ENCODE data around the gene USP21.

USP21 gene

DNA sequence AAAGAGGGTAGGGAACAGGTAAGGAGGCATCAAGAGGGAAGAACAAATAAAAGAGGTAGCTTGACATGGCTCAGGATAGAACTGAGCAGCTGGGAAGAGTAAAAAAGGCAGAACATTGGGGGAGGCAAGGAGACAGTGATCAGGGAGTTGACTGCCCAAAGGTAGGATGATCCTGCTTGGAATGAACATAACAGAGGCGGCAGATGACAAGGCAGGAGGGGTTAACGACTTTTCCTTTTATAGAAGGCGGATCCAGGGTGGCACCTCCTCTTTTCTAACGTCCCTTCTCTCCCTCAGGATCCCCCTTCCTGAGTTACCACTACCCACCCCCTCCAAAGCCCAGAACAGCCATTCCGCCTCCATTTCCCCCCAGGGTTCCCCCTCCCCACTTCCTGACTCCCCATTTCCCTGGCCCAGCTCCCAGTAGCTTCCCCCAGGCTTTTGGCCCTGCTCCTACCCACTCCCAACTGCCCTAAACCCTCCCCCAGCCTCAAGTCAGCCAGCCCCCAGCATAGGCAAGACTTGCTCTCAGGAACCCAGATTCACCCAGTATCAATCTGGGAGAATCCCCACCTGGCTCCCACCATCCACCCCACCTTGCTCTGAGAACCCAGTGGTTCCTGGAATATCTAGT is 40.3 kb downstream of the USP21 start:
- no peak overlapping the region for H3K27ac ChIP-seq
- TF ChIP-seq CTCF (conservative IDR thresholded peaks at IDR 0.05) (no peak), ZFX (IDR thresholded peaks at IDR 0.05) (no peak)

GRCh38 chr1:161200421-161200991 is 41.2 kb downstream of the USP21 start:
- peak overlapping the region; percentile 88; the same call in 1 of the 2 replicates for H3K27ac ChIP-seq
- TF ChIP-seq CTCF (conservative IDR thresholded peaks at IDR 0.05) = no peak
- no peak for TF ChIP-seq ZFX (IDR thresholded peaks at IDR 0.05)

- H3K27ac ChIP-seq = peak overlapping the region; percentile 88
Measured at GRCh38 chr1:161200992-161201835, 41.9 kb downstream of the USP21 start.

GRCh38 chr1:161201836-161202712 is 42.8 kb downstream of the USP21 start, which contains the start of gene NDUFS2:
Gene NDUFS2, plus strand, starts transcription at chr1:161202367. Its CDS starts 19 bp downstream, at chr1:161202386.
- TF ChIP-seq CTCF (conservative IDR thresholded peaks at IDR 0.05) (no peak; the same call in 1 of the 2 replicates), ZFX (IDR thresholded peaks at IDR 0.05) (peak; percentile 57; the same call in 1 of the 2 replicates)

More at GRCh38 chr1:161200992-161201835, 41.9 kb downstream of the USP21 start:
- TF ChIP-seq ZFX (IDR thresholded peaks at IDR 0.05) (no peak), CTCF (conservative IDR thresholded peaks at IDR 0.05) (no peak)

GRCh38 chr1:161206411-161207140 is 47.3 kb downstream of the USP21 start:
- TF ChIP-seq CTCF (conservative IDR thresholded peaks at IDR 0.05) (no peak), ZFX (IDR thresholded peaks at IDR 0.05) (no peak)
- no peak overlapping the region for H3K27ac ChIP-seq

More at GRCh38 chr1:161201836-161202712, 42.8 kb downstream of the USP21 start, which contains the start of gene NDUFS2:
- H3K27ac ChIP-seq = peak within 1 kb of the TSS; percentile 88

- H3K27ac ChIP-seq = no peak overlapping the region
- no peak for TF ChIP-seq CTCF (conservative IDR thresholded peaks at IDR 0.05)
- no peak for TF ChIP-seq ZFX (IDR thresholded peaks at IDR 0.05)
Measured at GRCh38 chr1:161207173-161207572, 47.9 kb downstream of the USP21 start.

All from C4-2B (cell line).